Fibroblast of pulmonary artery (primary cell): Measurements from ENCODE around the gene LIMS2.

Experiments used
- DNase-seq: peaks from one replicate; pipeline ENCODE4 v3.0.0-alpha.2; 2010; ENCODE audit warnings: low read depth
- H3K4me3 ChIP-seq: replicated peaks from 2 replicates; pipeline ENCODE4 v1.5.1; 2011; ENCODE audit warnings: low read depth, mild to moderate bottlenecking, control low read depth, low read length, moderate library complexity
- TF ChIP-seq, protein P1 (sequence below): IDR thresholded peaks from 2 replicates; pipeline ENCODE4 v1.5.1; 2011; ENCODE audit warnings: mild to moderate bottlenecking, control low read depth, low read length, inconsistent platforms; ENCODE audit errors: missing control alignments

LIMS2 gene

DNA sequence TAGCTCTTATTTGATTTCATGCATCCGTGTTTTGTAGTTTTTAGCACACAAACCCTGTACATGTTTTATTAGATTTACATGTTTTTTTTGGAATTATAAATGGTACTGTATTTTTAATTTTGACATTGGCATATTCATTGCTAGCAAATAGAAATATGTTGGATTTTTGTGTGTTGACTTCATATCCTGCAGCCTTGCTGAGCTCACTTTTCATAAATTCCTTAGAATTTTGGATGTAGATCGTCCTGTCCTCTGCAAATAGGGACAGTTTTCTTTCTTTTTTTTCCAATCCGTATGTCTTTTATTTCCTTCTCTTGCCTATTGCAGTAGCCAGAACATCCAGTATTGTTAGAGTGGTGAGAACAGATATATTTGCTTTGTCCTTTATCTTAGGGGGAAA, 76.1 kb downstream of the LIMS2 start:
- DNase-seq, result peak; percentile 14
- TF ChIP-seq, protein P1, sequence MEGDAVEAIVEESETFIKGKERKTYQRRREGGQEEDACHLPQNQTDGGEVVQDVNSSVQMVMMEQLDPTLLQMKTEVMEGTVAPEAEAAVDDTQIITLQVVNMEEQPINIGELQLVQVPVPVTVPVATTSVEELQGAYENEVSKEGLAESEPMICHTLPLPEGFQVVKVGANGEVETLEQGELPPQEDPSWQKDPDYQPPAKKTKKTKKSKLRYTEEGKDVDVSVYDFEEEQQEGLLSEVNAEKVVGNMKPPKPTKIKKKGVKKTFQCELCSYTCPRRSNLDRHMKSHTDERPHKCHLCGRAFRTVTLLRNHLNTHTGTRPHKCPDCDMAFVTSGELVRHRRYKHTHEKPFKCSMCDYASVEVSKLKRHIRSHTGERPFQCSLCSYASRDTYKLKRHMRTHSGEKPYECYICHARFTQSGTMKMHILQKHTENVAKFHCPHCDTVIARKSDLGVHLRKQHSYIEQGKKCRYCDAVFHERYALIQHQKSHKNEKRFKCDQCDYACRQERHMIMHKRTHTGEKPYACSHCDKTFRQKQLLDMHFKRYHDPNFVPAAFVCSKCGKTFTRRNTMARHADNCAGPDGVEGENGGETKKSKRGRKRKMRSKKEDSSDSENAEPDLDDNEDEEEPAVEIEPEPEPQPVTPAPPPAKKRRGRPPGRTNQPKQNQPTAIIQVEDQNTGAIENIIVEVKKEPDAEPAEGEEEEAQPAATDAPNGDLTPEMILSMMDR, result no peak
- no peak overlapping the region for H3K4me3 ChIP-seq

DNA sequence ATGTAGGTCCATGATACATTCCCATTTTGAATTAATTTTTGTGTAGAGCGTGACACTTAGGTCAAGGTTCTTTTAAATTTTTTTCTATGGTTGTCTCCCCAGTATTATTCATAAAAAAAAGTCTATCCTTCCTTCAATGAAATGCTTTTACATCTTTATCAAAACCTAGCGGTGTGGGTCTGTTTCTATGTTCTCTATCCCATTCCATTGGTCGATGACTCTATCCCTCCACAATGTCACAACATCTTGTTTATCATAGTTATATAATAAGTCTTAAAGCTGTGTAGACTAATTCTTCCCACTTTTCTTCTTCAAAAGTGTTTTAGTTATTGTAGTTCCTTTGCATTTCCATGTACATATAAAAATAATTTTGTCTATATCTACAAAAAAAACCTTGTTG, 76.6 kb downstream of the LIMS2 start:
- DNase-seq, result no peak
- no peak overlapping the region for H3K4me3 ChIP-seq
- TF ChIP-seq, protein P1, result no peak

DNA sequence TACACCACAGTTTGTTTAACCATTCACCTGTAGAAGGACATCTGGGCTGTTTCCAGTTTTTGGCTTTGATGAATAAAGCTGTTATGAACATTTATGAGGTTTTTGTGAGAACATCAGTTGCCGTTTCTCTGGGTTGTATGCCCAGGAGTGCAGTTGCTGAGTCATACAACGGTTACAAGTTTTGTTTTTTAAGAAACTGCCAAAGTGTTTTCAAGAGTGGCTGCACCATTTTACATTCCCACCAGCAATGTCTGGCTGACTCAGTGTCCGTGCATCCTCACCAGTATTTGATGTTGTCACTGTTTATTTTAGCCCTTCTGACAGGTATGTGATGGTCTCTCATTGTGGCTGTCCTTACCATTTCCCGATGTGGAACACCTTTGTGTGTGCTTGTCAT, 77.3 kb downstream of the LIMS2 start:
- H3K4me3 ChIP-seq, result no peak overlapping the region
- peak; percentile 17 for DNase-seq

DNA sequence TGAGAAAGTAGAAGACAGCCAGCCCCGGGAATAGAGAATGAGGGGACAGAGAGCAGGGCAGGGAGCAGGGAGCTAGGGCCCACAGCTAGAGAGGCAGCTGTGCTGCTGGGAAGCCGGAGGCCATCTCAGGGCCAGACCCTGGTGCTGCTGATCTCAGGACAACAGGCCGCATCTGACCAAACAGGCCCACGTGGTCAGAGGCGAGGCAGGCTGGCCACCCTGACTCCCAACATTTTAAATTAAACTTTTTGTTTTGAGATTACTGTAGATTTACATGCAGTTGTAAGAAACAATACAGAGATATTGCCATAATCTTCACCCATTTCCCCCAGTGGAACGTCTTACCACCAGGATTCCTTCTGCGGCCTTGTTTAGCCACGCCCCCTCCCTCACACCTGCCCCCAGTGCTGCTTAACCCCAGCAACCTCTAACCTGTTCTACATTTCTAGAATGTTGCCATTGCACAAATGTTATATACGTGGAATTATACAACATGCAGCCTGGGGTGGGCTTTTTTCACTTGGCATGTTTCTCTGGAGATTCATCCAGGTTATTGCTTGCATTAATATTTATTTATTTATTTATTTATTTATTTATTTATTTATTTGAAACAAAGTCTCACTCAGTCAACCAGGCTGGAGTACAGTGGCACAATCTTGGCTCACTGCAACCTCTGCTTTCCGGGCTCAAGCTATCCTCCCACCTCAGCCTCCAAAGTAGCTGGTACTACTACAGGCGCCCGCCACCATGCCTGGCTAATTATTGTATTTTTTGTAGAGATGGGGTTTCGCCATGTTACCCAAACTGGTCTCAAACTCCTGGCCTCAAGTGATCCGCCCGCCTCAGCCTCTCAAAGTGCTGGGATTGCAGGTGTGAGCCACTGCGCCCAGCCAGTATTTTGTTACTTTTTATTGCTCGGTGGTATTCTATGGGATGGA, 78.0 kb downstream of the LIMS2 start:
- no peak overlapping the region for H3K4me3 ChIP-seq
- DNase-seq, result no peak
- TF ChIP-seq, protein P1, result no peak

More for the DNA sequence above, 77.3 kb downstream of the LIMS2 start:
- TF ChIP-seq, protein P1, result no peak

DNA sequence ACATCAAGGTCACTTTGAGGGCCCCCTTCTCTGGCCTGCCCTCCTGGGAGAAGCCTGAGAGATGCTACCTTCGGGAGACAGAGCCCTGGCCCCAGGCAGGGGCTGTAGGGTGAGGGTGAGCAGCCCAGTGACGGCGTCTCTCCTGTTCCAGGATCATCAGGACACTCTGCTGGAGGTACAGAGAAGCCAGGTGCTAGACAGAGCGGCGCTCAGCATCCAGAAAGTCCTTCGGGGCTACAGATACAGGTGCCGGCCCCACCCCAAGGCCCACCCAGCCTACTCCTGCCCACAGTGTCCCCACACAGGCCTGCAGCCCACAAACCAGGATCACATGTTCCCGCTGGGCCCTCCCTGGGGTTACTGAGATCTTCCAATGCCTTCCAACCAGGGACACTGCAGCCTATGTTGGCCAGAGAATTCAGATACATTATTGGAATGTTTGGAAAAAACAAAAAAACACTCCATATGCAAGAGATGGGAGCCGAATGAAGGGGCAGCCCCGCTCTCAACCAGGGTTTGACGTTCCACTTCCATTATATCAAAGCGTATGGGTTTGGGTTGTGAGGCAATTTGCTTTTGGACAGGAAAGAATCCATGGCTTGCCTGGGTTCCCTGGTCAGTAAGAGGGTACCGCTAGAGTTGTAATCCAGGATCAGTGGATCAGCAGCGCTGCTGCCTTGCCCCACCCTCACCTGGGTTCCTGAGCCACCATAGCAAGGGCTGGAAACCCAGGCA, 78.9 kb downstream of the LIMS2 start:
- TF ChIP-seq, protein P1, result no peak
- H3K4me3 ChIP-seq, result no peak overlapping the region
- DNase-seq, result no peak

DNA sequence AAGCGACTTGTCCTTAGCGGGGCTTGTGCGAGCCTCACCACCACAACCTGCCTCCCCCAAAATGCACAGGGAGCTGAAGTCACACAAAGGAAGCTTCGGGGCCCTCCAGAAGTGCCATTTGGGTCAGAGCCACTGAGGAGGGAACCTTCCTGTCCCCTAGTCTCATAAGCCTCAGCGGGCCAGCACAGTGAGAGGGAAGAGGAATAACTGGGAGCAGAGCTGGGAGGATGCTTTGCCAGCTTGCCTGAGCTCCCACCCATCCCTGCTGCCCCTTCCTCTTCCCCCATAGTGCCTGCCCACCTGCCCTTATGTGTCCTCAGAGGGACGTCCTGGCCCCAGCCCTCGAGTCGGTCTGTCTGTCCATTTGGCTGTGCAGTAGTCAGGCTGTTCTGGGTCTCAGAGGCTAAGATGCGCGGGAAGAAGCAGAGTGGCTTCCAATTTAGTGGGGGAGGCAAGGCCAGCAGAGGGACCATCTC, 81.2 kb downstream of the LIMS2 start:
- DNase-seq, result no peak
- TF ChIP-seq, protein P1, result no peak
- H3K4me3 ChIP-seq, result no peak overlapping the region
